GM15510 (cell line): ENCODE data around the gene FRY.

Experiments used
- POLR2A ChIP-seq: IDR thresholded peaks from 3 replicates; pipeline ENCODE4 v1.6.1; 2011; ENCODE audit warnings: borderline replicate concordance; ENCODE audit not compliant: insufficient read length; ENCODE audit errors: extremely low read depth

FRY gene

DNA sequence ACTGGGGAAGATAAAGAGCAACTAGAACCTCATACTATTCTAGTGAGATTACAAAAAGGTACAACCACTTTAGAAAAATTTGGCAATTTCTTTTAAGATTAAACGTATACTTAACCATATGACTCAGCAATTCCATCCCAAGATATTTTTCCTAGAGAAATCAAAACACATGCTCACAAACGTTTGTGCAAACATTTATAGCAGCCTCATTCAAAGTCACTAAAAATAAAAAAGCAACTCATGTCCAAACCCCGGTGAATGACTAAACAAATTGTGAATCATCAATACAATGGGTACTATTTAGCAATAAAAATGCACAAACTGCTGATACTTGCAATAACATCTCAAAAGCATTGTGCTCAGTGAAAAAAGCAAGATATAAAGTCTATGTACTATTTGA is 121.5 kb downstream of the FRY start:
- no peak for TF ChIP-seq POLR2A

DNA sequence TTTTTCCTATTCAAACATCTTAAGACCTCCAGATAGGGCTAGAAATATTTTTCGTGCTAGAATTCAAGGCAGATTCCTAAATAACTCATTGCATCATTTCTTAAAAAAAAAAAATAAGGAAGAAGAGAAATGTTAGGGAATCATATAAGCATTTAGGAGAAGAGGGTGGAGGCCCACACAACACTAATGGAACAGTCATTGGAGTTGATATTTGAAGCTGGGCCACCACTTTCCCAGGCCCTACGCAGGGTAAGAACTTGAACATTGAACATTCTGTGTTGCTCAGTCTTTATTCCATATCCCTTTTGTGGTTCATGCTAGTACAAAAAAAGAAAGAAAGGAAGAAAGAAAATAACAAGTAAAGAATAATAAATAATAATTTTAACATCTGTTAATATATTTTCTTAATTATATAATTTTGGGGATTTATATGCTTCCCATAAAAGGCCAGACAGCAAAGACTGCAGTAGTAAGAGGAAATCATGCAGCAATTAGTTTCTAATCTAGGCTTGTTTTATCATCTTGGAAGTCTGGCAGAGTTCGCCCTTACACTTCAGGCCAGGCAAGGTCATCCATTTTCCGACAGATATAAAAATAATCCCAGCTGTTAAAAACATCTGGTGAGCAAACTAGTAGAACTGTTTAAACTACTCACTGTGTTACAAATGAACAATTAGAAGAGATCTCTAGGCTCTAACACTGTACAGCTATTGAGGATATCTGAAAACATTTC is 127.7 kb downstream of the FRY start:
- TF ChIP-seq POLR2A: no peak

DNA sequence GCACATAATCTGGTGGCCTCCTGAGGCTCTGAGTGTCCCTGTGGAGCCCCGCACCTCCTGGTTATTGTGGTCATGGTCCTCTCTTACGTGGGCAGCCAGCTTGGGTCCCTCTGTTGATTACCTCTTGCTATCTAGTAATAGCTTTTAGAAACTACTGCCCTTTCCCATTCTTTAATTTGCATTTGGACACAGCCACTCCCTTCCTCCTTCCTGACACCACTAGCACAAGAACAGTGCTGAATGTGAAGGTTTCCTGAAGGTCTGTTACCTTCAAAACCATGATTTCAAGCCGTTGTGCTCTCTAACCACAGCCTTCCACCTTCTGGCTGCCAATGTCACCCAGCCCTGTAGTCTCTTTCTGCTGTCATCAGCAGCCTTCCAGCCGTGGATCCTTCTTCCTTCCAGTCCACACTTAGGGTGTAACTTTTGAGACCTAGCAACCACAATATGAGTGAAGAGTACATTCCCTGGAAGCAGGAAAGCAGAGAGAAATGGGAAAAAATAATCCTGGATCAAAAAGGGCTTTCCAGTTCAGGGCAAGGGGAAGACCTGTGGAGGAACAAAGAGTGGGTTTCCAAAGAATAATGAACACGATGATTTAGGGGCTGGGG is 130.9 kb downstream of the FRY start:
- no peak for TF ChIP-seq POLR2A

DNA sequence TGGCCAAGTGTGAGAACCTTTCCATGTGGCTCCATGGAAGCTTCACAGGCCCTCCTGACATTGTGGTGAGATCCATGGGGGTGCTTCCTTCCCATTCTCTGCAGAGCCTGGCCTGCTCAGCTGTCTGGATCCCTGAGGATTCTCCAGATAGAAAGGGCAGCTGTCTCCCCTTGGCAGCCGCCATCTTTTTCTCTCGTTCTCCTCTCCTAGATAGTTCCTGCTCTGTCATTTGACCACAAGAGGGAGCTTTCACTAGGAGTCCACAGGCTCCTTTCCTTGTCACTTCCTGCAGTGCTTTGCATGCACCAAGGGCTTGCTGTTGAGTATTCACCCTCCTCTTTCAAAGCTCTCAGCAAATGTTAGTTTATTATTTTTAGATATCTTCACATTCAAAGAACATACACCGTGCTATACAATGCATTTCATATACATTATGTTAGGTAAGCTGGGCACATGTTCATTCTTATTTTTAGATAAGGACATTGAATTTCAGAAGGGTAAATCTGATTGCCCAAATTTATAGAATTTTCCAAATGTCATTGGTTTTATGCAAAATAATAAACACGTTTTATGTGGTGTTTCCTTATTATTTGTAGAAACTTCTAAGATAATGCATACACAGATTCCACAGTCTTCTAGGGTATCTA is 133.2 kb downstream of the FRY start:
- TF ChIP-seq POLR2A: no peak

DNA sequence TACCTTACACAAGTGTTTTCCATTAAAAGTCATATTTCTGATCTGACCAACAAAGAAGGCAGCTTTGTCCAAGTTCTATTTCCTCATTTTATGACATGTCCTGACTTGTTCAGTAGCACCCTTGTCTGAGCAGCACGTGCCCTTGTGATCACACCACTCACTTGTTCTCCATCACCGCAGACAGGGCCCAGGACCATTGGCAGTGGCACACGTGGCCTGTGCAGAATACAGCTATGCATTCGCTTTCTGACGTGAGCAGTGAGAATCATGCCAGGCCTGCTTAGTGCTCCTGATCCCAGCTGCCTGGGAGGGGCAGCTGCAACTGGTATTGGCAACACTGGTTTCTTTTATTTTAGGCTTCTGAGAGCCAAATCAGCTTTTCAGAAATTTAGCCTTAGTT is 134.2 kb downstream of the FRY start:
- no peak for TF ChIP-seq POLR2A

DNA sequence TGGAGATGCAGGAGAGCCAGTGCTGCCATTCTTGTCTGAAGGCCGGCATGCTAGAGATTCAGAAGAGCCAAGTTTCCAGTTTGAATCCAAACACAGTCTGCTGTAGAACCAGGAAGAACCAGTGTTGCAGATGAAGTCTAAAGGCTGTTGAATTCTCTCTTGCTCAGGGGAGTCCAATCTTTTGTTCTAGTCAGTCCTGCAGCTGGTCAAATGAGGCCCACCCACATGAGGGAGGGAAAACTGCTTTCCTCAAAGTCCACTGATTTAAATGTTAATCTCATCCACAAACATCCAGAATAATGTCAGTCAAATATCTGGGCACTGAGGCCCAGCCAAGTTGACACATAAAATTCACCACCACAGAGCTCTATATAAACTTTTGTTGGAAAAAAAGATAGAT is 136.6 kb downstream of the FRY start:
- no peak for TF ChIP-seq POLR2A

DNA sequence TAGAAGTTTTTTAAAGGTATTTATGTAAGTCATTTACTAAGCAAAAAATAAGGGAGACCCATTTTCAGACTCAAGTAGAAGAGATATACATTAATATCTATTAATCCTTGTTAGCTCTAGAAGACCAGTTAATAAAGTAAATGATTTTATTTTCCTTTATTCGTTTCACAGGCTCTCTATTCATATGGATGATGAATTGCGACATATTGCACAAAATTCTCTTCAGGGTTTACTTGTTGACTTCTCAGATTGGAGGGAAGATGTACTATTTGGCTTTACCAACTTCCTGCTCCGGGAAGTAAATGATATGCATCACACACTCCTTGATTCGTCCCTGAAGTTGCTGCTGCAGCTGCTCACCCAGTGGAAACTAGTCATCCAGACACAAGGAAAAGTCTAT is 139.3 kb downstream of the FRY start:
- no peak for TF ChIP-seq POLR2A

DNA sequence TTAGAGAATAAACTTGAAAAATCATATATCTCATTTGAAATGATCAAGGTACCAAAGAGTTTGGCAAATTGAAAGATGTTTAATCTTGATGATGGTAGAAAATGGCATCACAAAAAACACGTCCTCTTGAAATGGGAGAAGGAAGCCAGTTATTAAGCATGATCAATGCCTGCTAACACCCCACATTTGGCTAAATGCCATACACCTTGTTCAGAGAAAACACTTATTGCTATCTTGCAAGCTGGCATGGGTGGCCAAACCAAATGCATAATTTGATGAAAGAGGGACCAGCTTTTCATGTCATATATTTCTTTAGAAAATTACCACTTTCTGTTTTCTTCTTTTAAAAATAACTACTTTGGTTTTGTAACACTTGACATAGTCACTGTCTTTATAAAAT is 142.3 kb downstream of the FRY start:
- no peak for TF ChIP-seq POLR2A

DNA sequence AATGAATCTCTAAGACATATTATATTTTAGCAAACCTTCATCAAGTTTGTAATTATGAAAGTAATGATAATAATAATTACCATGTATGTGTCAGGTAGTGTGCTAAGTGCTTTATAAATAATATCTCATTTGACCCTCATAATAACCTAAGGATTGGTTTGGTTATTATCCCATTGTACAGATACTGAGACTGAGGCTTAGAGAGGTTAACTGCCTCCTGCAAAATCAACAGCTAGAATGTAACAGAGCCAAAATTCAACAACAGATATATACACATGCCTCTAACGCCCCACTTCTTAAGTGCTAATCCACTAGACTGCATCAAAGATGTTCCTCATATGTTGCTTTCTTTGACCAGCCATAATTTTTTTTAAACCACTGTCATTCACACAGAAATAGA is 142.8 kb downstream of the FRY start:
- no peak for TF ChIP-seq POLR2A

DNA sequence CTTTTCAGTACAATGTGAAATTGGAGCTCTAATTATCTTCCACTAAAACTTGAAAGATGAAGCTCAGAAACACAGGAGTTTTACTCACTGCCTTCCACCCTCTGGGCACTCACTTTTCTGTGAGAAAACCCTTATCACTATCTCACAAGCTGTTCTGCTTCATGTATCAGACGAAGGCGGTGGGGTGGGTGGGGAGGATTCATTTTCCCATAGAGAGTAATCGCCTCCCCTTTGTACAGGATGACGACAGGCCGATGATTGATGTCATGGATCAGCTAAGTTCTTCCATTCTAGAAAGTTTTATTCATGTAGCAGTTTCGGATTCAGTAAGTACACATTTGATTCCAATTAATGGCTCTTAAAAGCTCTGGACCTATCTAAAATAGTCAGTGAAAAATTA is 143.7 kb downstream of the FRY start:
- no peak for TF ChIP-seq POLR2A

DNA sequence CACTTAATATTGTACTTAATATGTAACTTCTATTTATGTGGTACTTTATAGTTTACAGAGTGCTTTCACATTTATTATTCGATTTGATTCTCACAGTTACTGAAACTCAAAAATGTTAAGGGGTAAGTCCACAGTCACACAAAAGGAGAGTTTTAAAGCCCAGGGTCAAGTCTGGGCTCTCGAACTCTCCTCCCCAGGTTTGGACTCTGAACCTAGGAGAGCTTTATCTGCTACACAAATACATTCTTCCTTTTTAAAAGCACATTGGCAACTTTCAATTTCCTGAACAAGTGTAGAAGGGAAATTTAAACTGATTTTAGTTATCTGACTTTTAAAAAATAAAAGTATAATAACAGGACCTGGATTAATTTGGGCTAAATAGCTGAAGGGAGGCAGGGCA is 144.4 kb downstream of the FRY start:
- no peak for TF ChIP-seq POLR2A

DNA sequence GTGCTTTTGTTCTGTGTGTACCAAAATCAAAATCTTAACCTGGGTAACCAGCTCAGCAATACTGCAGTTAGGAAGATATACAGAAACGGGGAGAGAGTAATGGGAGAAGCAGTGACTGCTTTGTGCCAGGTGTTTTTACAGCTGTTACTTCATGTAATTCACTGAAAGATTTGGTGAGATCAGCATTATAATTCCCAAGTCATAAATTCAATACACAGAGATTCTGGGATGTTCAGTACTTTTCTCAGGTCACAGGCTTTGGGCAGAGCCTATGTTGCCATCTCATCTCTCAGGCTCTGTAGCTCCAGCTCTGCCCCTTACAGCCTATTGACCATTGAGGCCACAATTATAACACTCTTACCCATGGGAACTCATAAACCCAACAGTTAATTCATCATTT is 145.1 kb downstream of the FRY start:
- no peak for TF ChIP-seq POLR2A

DNA sequence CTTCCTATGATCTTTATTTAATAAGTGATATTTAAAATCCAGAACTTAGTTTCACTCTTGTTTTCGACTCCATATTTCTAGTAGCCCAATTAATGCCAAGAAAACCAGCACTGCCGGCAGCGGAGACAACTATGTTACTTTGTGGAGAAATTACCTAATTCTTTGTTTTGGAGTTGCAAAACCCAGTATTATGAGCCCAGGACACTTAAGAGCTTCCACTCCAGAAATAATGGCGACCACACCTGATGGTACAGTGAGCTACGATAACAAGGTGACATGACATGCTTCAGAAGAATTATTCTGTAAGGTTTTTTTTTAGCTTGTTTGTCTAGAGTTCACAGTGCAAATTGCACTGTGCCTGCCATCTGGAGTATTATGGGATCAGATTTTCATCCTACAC is 147.2 kb downstream of the FRY start:
- TF ChIP-seq POLR2A: no peak

DNA sequence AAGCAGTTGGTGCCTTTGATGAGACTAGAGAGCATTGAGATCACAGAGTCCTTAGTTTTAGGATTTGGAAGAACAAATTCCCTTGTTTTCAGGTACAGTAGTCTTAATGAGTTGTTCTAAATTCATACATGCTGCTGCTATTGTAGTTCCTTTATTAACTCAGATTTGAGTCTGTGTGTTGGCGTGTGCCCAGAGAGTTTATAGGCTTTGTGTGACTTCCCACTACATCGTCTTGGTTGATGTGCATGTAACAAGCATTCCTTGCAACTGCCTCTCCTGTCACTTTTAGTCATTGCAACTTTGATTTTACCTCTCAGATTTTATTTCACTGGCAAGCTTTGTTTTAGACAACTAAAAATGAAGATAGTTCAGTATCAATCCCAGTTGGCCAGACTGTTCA is 148.1 kb downstream of the FRY start:
- TF ChIP-seq POLR2A: no peak

DNA sequence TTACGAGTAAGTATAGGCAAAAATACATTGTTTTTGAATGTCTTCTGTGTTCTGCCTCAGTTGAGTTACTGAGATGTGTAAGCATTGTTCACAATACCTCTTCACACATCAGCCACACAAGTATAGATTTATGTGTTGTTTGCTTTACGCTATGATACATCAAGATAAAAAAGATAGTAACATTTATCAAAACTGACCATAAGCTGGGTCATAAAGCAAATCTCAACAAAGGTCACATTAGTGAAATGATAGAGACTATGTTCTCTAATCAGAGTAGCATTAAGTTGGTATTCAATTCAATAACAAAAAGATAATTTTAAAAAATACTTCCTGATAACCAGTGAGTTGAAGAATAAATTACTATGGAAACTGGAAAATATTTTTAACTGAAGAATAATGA is 156.1 kb downstream of the FRY start:
- no peak for TF ChIP-seq POLR2A

DNA sequence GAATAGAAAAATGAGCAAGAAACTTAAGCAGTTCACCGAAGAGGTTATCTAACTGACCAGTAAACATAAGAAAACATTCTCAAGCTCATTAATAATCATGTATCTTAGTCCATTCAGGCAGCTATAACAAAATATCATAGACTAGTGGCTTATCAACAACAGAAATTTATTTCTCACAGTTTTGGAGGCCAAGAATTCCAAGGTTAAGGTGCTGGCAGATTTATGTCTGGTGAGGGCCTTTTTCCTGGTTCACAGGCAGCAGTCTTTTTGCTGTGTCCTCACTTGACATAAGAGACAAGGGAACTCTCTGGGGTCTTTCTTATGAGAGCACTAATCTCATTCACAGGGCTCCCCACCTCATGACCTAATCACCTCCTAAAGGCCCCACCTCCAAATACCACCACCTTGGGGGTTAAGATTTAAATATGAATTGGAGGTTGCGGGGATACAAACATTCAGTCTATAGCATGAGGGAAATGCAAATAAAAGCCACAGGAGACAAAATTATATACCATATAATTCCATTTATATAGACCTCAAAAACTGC is 160.0 kb downstream of the FRY start:
- no peak for TF ChIP-seq POLR2A
